ENCODE measurements around the gene USP9X. TPM values are rescaled to one million over a fixed set of nuclear protein-coding genes. Genes with fewer than 3 reads are reported as not detected.
A peak's percentile ranks its signal among the peaks of the same experiment; 100 is the strongest.
"Not testable (repeated sequence)": the region's sequence is repeated elsewhere in the genome, so short reads cannot be mapped to it uniquely, and the experiment has no call there.

The USP9X gene
- total RNA-seq, 2 experiments from 2014 or later, result 45.5 to 57.5 TPM

DNA sequence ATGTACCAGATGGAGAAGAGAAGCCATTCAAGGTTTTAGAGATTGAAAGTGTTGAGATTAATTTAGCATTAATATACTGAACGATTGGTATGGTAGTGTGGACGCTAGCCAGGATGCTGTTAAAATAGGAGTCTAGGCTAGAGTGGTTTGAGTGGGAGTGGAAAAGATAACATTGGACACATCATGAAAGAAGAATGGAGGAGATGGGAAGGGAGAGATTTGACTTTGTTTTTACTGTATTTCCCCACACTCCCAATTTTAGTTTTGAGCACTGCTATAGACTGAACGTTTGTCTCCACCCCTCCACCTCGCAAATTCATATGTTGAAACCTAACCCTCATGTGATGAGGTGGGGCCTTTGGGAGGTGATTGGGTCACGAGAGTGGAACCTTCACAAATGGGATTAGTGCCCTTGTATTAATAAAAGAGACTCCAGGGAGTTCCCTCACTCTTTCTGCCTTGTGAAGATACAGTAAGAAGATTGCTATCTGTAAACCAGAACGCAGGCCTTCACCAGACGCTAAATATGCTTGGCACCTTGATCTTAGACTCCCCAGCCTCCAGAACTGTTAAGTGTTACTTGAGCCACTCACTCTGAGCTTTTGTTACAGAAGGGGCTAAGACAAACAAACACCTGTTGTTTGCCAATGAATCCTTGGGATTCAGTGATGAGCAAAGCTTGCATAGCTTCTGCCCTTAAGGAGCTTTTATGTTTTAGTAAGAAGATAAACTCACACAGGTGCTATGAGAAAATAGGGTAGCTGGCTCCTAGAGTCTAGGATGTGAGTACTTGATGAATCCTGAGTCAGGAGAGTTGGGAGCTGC is 25.8 kb downstream of the USP9X start:
- Mint-ChIP-seq H3K36me3 (ENCODE audit: low read depth) (peaks cover 12% of the 10 kb centered on the region), H3K4me3 (no peak overlapping the region), H3K4me1 (peaks cover 60% of the 10 kb centered on the region), H3K9me3 (peaks cover 5% of the 10 kb centered on the region), H3K27me3 (no peaks in the 10 kb centered on the region), H3K27ac (no peak overlapping the region)
- no peak for DNase-seq
- ChIA-PET CTCF (interaction anchor here (0.6 kb wide), 1 partner anchor 24 kb away, joined by 3 read pairs; no protein-coding TSS in a partner anchor), POLR2A (no interaction called here)

DNA sequence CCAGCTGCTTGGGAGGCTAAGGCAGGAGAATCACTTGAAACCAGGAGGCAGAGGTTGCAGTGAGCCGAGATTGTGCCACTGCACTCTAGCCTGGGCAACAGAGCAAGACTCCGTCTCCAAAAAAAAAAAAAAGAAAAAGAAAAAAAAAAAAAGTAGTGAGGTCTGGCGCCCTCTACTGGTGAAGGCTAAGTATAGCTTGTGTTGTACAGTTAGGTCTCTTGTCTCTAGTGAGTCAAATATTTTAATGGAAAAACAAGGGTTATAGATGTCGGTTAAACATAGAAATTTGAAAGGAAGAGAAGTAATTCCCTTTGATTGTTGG is 29.8 kb downstream of the USP9X start:
- CTCF ChIA-PET, result interaction anchor here (0.6 to 1.9 kb wide), 18 partner anchors 8 to 1112 kb away, joined by 3 to 11 read pairs (median 4); partner anchors contain the start of genes CXorf38 and USP9X
- DNase-seq, result peak; percentile 49
- H3K4me3 Mint-ChIP-seq; H3K27me3 Mint-ChIP-seq; H3K9me3 Mint-ChIP-seq; H3K36me3 Mint-ChIP-seq (ENCODE audit: low read depth); POLR2A ChIA-PET: not testable (repeated sequence)
- H3K27ac Mint-ChIP-seq, result peak overlapping the region; percentile 74
- peaks cover 68% of the 10 kb centered on the region for H3K4me1 Mint-ChIP-seq

DNA sequence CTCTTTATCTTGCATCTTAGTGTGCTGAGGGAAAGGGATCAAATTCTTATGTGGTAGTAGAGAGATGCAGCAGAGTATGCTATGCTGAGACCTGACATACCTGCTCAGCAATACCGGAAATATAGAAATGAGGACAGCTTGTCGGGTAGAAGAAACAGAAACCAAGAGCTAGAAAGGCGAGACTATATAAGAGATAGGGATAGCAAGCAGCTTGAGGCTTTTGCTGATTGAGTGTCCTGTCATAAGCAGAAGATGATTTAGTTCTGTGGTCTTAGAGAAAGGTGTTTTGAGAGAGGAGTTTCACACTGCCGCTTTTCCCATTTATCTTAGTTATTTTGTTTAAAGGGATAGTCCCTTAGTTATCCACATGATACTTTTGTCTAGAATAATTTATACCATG is 31.7 kb downstream of the USP9X start:
- Mint-ChIP-seq H3K4me1 (peaks cover 68% of the 10 kb centered on the region), H3K9me3 (no peaks in the 10 kb centered on the region), H3K36me3 (ENCODE audit: low read depth) (peaks cover 4% of the 10 kb centered on the region), H3K4me3 (peak overlapping the region; percentile 66), H3K27me3 (no peaks in the 10 kb centered on the region), H3K27ac (peak overlapping the region; percentile 92)
- POLR2A ChIA-PET, result interaction anchor here (0.6 to 0.9 kb wide), 2 partner anchors 31 to 184 kb away, joined by 3 to 6 read pairs; partner anchors contain the start of gene USP9X
- CTCF ChIA-PET, result interaction anchor here (0.7 to 1.2 kb wide), 2 partner anchors 62 to 404 kb away, joined by 3 to 6 read pairs; no protein-coding TSS in a partner anchor
- peak; percentile 20 for DNase-seq

DNA sequence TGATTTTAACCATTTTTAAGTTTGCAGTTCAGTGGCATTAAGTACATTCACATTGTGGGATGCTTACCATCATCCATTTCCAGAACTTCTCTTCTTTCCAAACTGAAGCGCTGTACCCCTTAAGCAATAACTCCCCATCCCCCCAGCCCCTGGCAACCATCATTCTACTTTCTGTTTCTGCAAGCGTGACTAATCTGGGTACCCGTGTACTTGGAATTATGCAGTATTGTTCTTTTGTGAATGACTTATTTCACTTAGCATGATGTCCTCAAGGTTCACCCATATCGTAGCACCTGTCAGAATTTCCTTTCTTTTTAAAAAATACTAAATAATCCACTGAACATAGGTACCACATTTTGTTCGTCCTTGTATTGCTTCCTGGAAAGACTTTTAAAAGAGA is 32.9 kb downstream of the USP9X start:
- POLR2A ChIA-PET, result no interaction called here
- no peaks in the 10 kb centered on the region for H3K9me3 Mint-ChIP-seq
- CTCF ChIA-PET, result interaction anchor here (0.6 kb wide), 1 partner anchor 16 kb away, joined by 3 read pairs; no protein-coding TSS in a partner anchor
- peaks cover 5% of the 10 kb centered on the region for H3K36me3 Mint-ChIP-seq (ENCODE audit: low read depth)
- H3K4me1 Mint-ChIP-seq, result peaks cover 75% of the 10 kb centered on the region
- no peaks in the 10 kb centered on the region for H3K27me3 Mint-ChIP-seq
- H3K27ac Mint-ChIP-seq, result peak overlapping the region; percentile 80
- H3K4me3 Mint-ChIP-seq, result peak overlapping the region; percentile 56
- DNase-seq, result peak; percentile 45

DNA sequence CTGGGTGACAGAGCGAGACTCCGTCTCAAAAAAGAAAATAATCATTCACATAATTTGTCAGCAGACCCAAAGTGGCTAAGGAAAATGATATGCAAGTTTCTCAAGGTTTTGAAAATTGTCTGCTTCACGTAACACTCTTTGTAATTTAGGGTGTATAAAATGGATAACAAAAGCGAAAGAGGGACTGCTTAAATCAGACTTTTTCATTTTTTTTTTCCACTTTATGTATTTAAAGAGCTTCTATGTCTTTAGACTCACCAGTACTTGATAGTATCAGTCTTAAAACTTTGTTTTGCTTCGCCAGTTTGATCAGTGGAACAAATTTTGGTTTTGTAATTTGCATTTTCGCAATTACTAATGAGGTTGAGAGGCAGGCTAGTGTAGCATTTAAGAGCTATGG is 34.6 kb downstream of the USP9X start:
- H3K4me1 Mint-ChIP-seq, result peaks cover 72% of the 10 kb centered on the region
- peaks cover 13% of the 10 kb centered on the region for H3K36me3 Mint-ChIP-seq (ENCODE audit: low read depth)
- ChIA-PET POLR2A (interaction anchor here (0.6 kb wide), 1 partner anchor 22 kb away, joined by 4 read pairs; no protein-coding TSS in a partner anchor), CTCF (interaction anchor here (1.8 kb wide), 1 partner anchor 11 kb away, joined by 5 read pairs; no protein-coding TSS in a partner anchor)
- H3K9me3 Mint-ChIP-seq, result no peaks in the 10 kb centered on the region
- DNase-seq, result no peak
- H3K27ac Mint-ChIP-seq, result peak overlapping the region; percentile 41
- H3K27me3 Mint-ChIP-seq, result no peaks in the 10 kb centered on the region
- H3K4me3 Mint-ChIP-seq, result no peak overlapping the region

DNA sequence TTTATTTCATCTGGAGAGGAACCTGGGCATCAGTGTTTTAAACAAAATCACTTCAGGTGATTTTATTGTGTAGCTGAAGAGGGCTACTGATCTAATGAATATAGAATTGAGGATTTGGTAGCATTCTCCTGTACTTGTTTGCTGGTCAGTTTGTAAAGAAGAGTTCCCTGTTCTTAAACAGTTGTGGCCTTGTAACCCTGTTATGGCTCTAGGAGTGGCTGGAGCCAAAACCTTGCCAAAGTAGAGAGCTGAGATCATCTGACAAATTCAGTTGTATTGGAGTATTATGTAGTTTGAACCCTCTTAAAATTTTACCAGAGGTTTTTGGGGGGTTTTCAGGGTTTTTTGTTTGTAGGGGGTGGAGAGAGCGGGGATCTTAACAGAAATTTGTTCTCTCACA is 36.5 kb downstream of the USP9X start:
- Mint-ChIP-seq H3K4me3 (no peak overlapping the region), H3K4me1 (peaks cover 53% of the 10 kb centered on the region), H3K9me3 (no peaks in the 10 kb centered on the region), H3K27me3 (no peaks in the 10 kb centered on the region), H3K36me3 (ENCODE audit: low read depth) (peaks cover 17% of the 10 kb centered on the region), H3K27ac (no peak overlapping the region)
- ChIA-PET CTCF (interaction anchor here (0.6 kb wide), 1 partner anchor 106 kb away, joined by 3 read pairs; no protein-coding TSS in a partner anchor), POLR2A (no interaction called here)
- no peak for DNase-seq

DNA sequence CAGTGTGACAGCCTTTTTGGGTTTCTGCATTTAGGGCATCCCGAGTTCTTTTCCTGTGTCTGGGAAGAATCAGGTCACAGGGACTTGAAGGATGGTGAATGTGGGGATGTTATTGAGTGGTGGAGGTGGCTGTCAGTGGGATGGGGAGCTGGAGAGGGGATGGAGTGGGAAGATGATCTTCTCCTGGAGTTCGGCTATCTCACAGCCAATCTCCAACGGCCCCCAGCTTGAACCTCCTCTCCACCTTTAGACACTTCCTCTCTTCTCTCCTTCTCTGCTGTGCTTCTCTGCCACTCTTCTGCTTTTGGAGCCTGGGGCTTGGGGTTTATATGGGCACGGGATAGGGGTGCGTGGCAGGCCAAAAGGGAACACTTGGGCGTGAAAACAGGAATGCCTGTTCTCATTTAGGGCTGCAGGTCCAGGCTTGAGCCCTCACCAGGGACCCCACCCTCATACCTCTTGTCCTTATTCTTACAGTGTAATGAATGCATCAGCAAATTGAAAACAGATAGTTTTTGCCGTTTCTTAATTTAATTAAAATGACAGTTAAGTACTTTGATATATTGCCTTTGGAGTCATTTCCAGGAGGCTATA is 37.5 kb downstream of the USP9X start:
- no peak for DNase-seq
- Mint-ChIP-seq H3K4me1 (peaks cover 52% of the 10 kb centered on the region), H3K36me3 (ENCODE audit: low read depth) (peaks cover 17% of the 10 kb centered on the region), H3K9me3 (no peaks in the 10 kb centered on the region), H3K27me3 (no peaks in the 10 kb centered on the region), H3K27ac (peak overlapping the region; percentile 72), H3K4me3 (no peak overlapping the region)
- ChIA-PET POLR2A (no interaction called here), CTCF (no interaction called here)

DNA sequence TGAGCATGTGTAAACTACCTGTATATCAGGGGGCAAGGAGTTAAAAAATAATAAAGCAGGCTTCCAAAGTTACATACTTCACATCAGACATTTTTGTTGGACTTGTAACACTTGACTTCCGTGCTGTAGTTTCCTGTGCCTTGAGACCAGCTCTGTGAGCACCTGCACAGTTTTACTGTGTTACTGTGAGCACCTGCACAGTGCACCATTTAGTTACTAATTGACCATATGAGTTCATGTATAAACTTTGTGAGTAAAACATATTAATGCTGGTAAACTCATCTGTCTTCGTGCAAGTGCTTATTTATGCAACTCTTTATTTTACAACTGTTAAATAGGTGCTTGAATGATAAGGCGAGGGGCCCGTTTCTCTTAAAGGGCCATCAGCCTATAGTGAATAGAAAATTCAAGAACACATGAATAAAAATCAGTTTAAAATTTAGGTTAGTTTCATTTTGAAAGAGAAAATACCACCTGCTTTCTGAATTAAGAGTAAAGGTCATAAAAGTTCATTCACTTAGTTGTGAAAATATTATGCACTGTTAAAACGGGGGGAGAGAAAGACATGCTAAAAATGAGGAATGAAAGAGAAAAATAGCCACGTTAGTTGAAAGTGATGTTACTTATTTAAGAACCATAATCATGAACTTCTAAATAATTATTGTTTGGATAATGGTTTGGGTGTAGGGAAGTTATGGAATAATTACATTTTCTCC is 42.4 kb downstream of the USP9X start:
- H3K9me3 Mint-ChIP-seq, result no peaks in the 10 kb centered on the region
- H3K27ac Mint-ChIP-seq, result peak overlapping the region; percentile 19
- CTCF ChIA-PET, result no interaction called here
- POLR2A ChIA-PET, result no interaction called here
- no peak for DNase-seq
- peaks cover 13% of the 10 kb centered on the region for H3K4me1 Mint-ChIP-seq
- H3K27me3 Mint-ChIP-seq, result no peaks in the 10 kb centered on the region
- no peak overlapping the region for H3K4me3 Mint-ChIP-seq
- H3K36me3 Mint-ChIP-seq (ENCODE audit: low read depth), result peaks cover 19% of the 10 kb centered on the region

DNA sequence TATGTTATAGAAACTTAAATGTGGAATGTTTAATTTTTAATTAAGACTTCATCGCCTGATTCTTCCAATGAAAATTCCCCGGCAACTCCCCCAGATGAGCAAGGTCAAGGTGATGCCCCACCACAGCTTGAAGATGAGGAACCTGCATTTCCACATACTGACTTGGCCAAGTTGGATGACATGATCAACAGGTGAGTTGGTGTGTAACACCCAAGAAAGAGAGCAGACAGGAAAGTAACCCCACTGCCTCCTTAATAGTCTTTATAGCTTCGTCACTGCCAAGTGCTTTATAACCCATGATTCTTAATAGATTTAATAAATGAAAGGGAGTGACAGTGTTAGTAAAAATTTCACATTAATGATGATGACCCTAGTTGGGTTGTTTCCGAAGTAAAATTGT is 43.7 kb downstream of the USP9X start:
- Mint-ChIP-seq H3K4me3 (no peak overlapping the region), H3K27ac (no peak overlapping the region), H3K27me3 (no peaks in the 10 kb centered on the region), H3K9me3 (no peaks in the 10 kb centered on the region), H3K4me1 (peaks cover 8% of the 10 kb centered on the region), H3K36me3 (ENCODE audit: low read depth) (peaks cover 21% of the 10 kb centered on the region)
- ChIA-PET POLR2A (interaction anchor here (0.7 kb wide), 1 partner anchor 39 kb away, joined by 3 read pairs; no protein-coding TSS in a partner anchor), CTCF (no interaction called here)
- DNase-seq, result no peak

DNA sequence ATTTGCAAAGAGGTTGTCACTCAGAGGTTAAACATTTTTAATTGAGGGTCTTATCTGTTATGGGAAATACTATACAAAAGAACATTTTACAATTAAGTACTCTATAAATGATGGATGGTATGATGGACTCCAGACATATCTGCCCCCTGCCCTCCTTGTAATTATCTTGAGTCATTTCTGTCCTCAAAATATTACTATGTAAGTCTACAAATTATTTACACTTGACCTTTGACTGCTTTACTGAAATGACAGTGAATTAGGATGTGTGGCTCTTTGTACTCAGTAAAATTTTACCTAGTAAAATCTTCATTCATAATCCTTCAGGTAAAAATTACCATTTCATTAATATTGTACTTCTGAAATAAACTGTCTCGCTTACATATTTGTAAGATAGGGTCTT is 46.5 kb downstream of the USP9X start:
- CTCF ChIA-PET, result no interaction called here
- Mint-ChIP-seq H3K27me3 (no peaks in the 10 kb centered on the region), H3K4me3 (no peak overlapping the region), H3K27ac (no peak overlapping the region), H3K9me3 (no peaks in the 10 kb centered on the region), H3K36me3 (ENCODE audit: low read depth) (peaks cover 23% of the 10 kb centered on the region), H3K4me1 (peaks cover 8% of the 10 kb centered on the region)
- no peak for DNase-seq
- POLR2A ChIA-PET, result no interaction called here

DNA sequence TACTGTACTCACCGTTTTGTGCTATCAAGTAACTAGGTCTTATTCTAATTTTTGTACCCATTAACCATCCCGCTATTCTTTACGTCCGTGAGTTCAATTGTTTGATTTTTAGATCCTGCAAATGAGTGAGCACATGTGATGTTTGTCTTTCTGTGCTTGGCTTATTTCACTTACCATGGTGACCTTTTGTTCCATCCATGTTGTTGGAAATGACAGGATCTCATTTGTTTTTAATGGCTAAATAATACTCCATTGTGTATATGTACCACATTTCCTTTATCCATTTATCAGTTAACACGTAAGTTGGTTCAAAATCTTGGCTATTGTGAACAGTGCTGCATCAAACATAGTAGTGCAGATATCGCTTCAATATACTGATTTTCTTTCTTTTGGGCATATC is 48.3 kb downstream of the USP9X start:
- Mint-ChIP-seq H3K4me3 (no peak overlapping the region), H3K27ac (no peak overlapping the region), H3K4me1 (no peaks in the 10 kb centered on the region), H3K27me3 (no peaks in the 10 kb centered on the region), H3K9me3 (no peaks in the 10 kb centered on the region), H3K36me3 (ENCODE audit: low read depth) (peaks cover 25% of the 10 kb centered on the region)
- POLR2A ChIA-PET, result no interaction called here
- CTCF ChIA-PET, result no interaction called here
- no peak for DNase-seq

DNA sequence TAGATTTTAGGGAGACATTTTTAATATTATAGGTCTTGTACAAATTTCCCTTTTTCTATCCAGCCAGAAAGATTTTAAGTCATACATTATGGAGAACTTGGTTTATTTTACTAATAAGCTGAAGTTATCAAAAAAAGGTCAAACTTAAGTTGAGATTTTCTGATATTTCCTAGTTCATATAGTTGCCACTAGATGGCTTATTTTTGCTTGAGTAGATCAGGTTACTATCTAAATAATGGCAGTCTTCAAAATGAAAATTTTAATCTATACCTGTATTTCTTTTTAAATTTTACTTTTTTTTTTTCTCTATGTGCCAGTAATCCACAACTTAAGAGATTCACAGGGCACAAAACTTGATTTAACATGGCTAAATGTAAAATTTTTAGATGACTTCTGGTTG is 52.3 kb downstream of the USP9X start:
- Mint-ChIP-seq H3K9me3 (no peaks in the 10 kb centered on the region), H3K27me3 (no peaks in the 10 kb centered on the region), H3K4me1 (no peaks in the 10 kb centered on the region), H3K4me3 (no peak overlapping the region), H3K27ac (no peak overlapping the region), H3K36me3 (ENCODE audit: low read depth) (peaks cover 22% of the 10 kb centered on the region)
- no peak for DNase-seq
- ChIA-PET POLR2A (no interaction called here), CTCF (interaction anchor here (0.9 kb wide), 1 partner anchor 19 kb away, joined by 3 read pairs; no protein-coding TSS in a partner anchor)

Measured in activated CD4-positive, alpha-beta T cell treated with anti-CD3 and anti-CD28 coated beads, Interleukin-2, amount 10 ng/mL, durations not matched to agents 7 days and 5 days (primary cell).